HCT116 (cell line): ENCODE measurements around the gene PTPRC. TPM values are rescaled to one million over a fixed set of nuclear protein-coding genes. Genes with fewer than 3 reads are reported as not detected.

ENCODE experiments used
- ATAC-seq: fragments of 200-7000 bp; cut with Tn5 transposase; 2 replicates; pipeline ENCODE4 v1.9.1; 2020; ENCODE audit warnings: mild to moderate bottlenecking, moderate library complexity
- BruUV-seq: library from RNA; stranded (reverse); fragments of 400-500 nt; replicated peaks from 2 replicates; lab custom pipeline; 2021; lab: Mats Ljungman, UMichigan
- CTCF ChIA-PET: fragments of 300-600 bp; sonication (Branson Sonifier 250); formaldehyde crosslinking; loops from one replicate; lab custom pipeline; 2021; ENCODE audit warnings: antibody characterized with exemption; lab: Charles Lee
- POLR2A ChIA-PET: fragments of 300-600, 350-600 bp; sonication (Branson Sonifier 250); formaldehyde crosslinking; loops from one replicate; lab custom pipeline; 2021; ENCODE audit warnings: antibody characterized with exemption; lab: Charles Lee
- RAD21 ChIA-PET, 2 experiments: fragments of 300-600 bp; sonication (Branson Sonifier 250); formaldehyde crosslinking; loops; one replicate each; lab custom pipeline; 2023; ENCODE audit warnings: low total read pairs in 2 of 2; ENCODE audit not compliant: uncharacterized antibody in 2 of 2, unreplicated experiment in 2 of 2, low non-redundant PET in 1 of 2; lab: Charles Lee
- DNase-seq: peaks from one replicate; pipeline ENCODE4 v3.0.0-alpha.2; 2010; ENCODE audit warnings: low read depth, low spot score
- H2AFZ ChIP-seq: fragments of 200-600 bp; shearing (Covaris generic), sonication (generic); 2 replicates; pipeline ENCODE4 v1.6.1; 2017; ENCODE audit warnings: low read depth, mixed run types, mixed read lengths, antibody characterized with exemption, low read length; ENCODE audit not compliant: poor library complexity, severe bottlenecking
- H3K27ac ChIP-seq: 2 replicates; pipeline ENCODE4 v1.5.1; 2012; ENCODE audit warnings: low read depth, low read length
- H3K27me3 ChIP-seq: fragments of 200-600 bp; sonication (generic); 2 replicates; pipeline ENCODE4 v1.6.1; 2016; ENCODE audit warnings: mixed run types, low read length, mixed read lengths; ENCODE audit not compliant: insufficient read depth
- H3K36me3 ChIP-seq, 2 experiments: fragments of 200-500 bp in 1 of 2; fragments of 200-600 bp in 1 of 2; sonication (Bioruptor generic) in 1 of 2; sonication (generic) in 1 of 2; 2 replicates each; pipeline versions ENCODE4 v1.5.1 to v1.6.1; 2014 to 2016; ENCODE audit warnings: low read length in 2 of 2, inconsistent platforms in 1 of 2, mixed read lengths in 1 of 2, mixed run types in 1 of 2; ENCODE audit not compliant: insufficient read depth in 2 of 2, control insufficient read depth in 1 of 2
- H3K4me1 ChIP-seq, 2 experiments: fragments of 200-600 bp in 1 of 2; sonication (generic) in 1 of 2; 2 replicates each; pipeline versions ENCODE4 v1.5.1 to v1.6.1; 2012 to 2017; ENCODE audit warnings: low read length in 2 of 2, inconsistent platforms in 1 of 2, mild to moderate bottlenecking in 1 of 2, mixed read lengths in 1 of 2, mixed run types in 1 of 2, moderate library complexity in 1 of 2; ENCODE audit not compliant: insufficient read depth in 2 of 2, control insufficient read depth in 1 of 2
- H3K4me2 ChIP-seq: fragments of 200-600 bp; sonication (generic); 2 replicates; pipeline ENCODE4 v1.6.1; 2017; ENCODE audit warnings: mixed run types, low read length, mixed read lengths
- H3K4me3 ChIP-seq, 2 experiments: fragments of 200-600 bp in 1 of 2; sonication (generic) in 1 of 2; replicated peaks in 1 of 2; 2 replicates each; pipeline ENCODE4 v1.5.1; 2011 to 2016; ENCODE audit warnings: low read length in 2 of 2, control low read depth in 1 of 2, low read depth in 1 of 2, mild to moderate bottlenecking in 1 of 2, mixed read lengths in 1 of 2, mixed run types in 1 of 2
- H3K79me2 ChIP-seq: fragments of 200-600 bp; sonication (generic); 2 replicates; pipeline ENCODE4 v1.6.1; 2017; ENCODE audit warnings: mild to moderate bottlenecking, mixed run types, low read length, moderate library complexity, mixed read lengths; ENCODE audit not compliant: insufficient read depth
- H3K9ac ChIP-seq: fragments of 200-600 bp; sonication (generic); 2 replicates; pipeline ENCODE4 v1.6.1; 2016; ENCODE audit warnings: low read length, mixed read lengths
- H3K9me2 ChIP-seq: fragments of 200-600 bp; sonication (generic), shearing (Covaris generic); 2 replicates; pipeline ENCODE4 v1.6.1; 2017; ENCODE audit warnings: mixed run types, mild to moderate bottlenecking, moderate library complexity; ENCODE audit not compliant: insufficient read depth
- H3K9me3 ChIP-seq, 2 experiments: fragments of 200-500 bp in 1 of 2; fragments of 200-600 bp in 1 of 2; sonication (Bioruptor generic) in 1 of 2; sonication (generic) in 1 of 2; 2 replicates each; pipeline ENCODE4 v1.6.1; 2014 to 2017; ENCODE audit warnings: low read length in 2 of 2, mixed read lengths in 2 of 2, inconsistent platforms in 1 of 2, low read depth in 1 of 2, mild to moderate bottlenecking in 1 of 2, mixed run types in 1 of 2, moderate library complexity in 1 of 2; ENCODE audit not compliant: control insufficient read depth in 1 of 2, insufficient read depth in 1 of 2
- H4K20me1 ChIP-seq: fragments of 200-600 bp; sonication (generic), shearing (Covaris generic); 2 replicates; pipeline ENCODE4 v1.6.1; 2017; ENCODE audit warnings: mixed run types, mild to moderate bottlenecking, moderate library complexity; ENCODE audit not compliant: insufficient read depth
- ELF1 ChIP-seq: IDR thresholded peaks from 2 replicates; pipeline ENCODE4 v1.6.1; 2012; ENCODE audit warnings: low read depth, borderline replicate concordance
- FOSL1 ChIP-seq: IDR thresholded peaks from 2 replicates; pipeline ENCODE4 v1.6.1; 2012; ENCODE audit warnings: low read depth
- POLR2A ChIP-seq: IDR thresholded peaks from 2 replicates; pipeline ENCODE4 v1.7.0; 2011; ENCODE audit warnings: borderline replicate concordance; ENCODE audit not compliant: insufficient read depth, insufficient read length; ENCODE audit errors: extremely low read depth
- SIN3A ChIP-seq: IDR thresholded peaks from 2 replicates; pipeline ENCODE4 v1.6.1; 2012; ENCODE audit warnings: low read depth
- SRF ChIP-seq: IDR thresholded peaks from 2 replicates; pipeline ENCODE4 v1.6.1; 2012; ENCODE audit warnings: low read depth
- YY1 ChIP-seq: IDR thresholded peaks from 2 replicates; pipeline ENCODE4 v1.6.1; 2011; ENCODE audit warnings: low read length, low read depth, moderate library complexity, mild to moderate bottlenecking; ENCODE audit not compliant: insufficient replicate concordance; ENCODE audit errors: extremely low read depth
- ZBTB33 ChIP-seq: IDR thresholded peaks from 2 replicates; pipeline ENCODE4 v1.6.1; 2011; ENCODE audit warnings: mild to moderate bottlenecking, low read length, moderate library complexity; ENCODE audit not compliant: insufficient replicate concordance; ENCODE audit errors: extremely low read depth
- ZFX ChIP-seq: fragments of 450-650 bp; IDR thresholded peaks from 2 replicates; pipeline ENCODE4 v1.6.1; 2017
- ZNF274 ChIP-seq: fragments of 200-500 bp; sonication (Bioruptor generic); IDR thresholded peaks from 2 replicates; pipeline ENCODE4 v1.6.1; 2014; ENCODE audit warnings: mild to moderate bottlenecking, low read depth, low read length, inconsistent platforms
- intact Hi-C: fragments of 100-400 bp; cut with micrococcal nuclease; formaldehyde crosslinking; loops from 2 replicates; pipeline ENCODE4 v1.10.0; 2022
- total RNA-seq: library from RNA; stranded (reverse); gene quantifications from one replicate; pipeline ENCODE4 v1.2.1, GENCODE V29; 2021; ENCODE audit not compliant: unreplicated experiment

PTPRC gene
- total RNA-seq, 1 experiment from 2014 or later: 1.2 TPM

GRCh38 chr1:198653808-198654413 lies 15.1 kb downstream of the PTPRC start:
- Histone ChIP-seq H3K9ac (no peak overlapping the region), H3K27me3 (no peaks in the 10 kb centered on the region), H3K36me3 (no peaks in the 10 kb centered on the region), H4K20me1 (no peaks in the 10 kb centered on the region), H3K4me1 (no peaks in the 10 kb centered on the region), H2AFZ (peak overlapping the region; percentile 29), H3K4me2 (no peak overlapping the region), H3K79me2 (no peaks in the 10 kb centered on the region), H3K9me3 (no peaks in the 10 kb centered on the region), H3K9me2 (no peaks in the 10 kb centered on the region), H3K27ac (no peak overlapping the region), H3K4me3 (no peak overlapping the region)
- POLR2A ChIA-PET: no interaction called here
- DNase-seq (no peak), ATAC-seq (no peak)
- intact Hi-C loops: no loop called here
- no TSS peak for BruUV-seq
- RAD21 ChIA-PET: no interaction called here
- CTCF ChIA-PET: no interaction called here
- TF ChIP-seq SRF (no peak), FOSL1 (no peak), SIN3A (no peak), ZNF274 (no peak), YY1 (no peak), ELF1 (no peak), ZFX (no peak), ZBTB33 (no peak), POLR2A (no peak)
